HG03378 (cell line): ENCODE data around the gene USP47.
"Not testable (repeated sequence)": the region's sequence is repeated elsewhere in the genome, so short reads cannot be mapped to it uniquely, and the experiment has no call there.

Experiments
- ATAC-seq: cut with Tn5 transposase; IDR thresholded peaks from one replicate; pipeline ENCODE4 v1.9.1; 2021; ENCODE audit warnings: mild to moderate bottlenecking, moderate library complexity; ENCODE audit not compliant: unreplicated experiment

USP47 gene

GRCh38 chr11:11827272-11827671, 14.5 kb upstream of the USP47 start:
- ATAC-seq: no peak

GRCh38 chr11:11831406-11831805, 10.4 kb upstream of the USP47 start:
- not testable (repeated sequence) for ATAC-seq

GRCh38 chr11:11836676-11837231, 5.0 kb upstream of the USP47 start:
- no peak for ATAC-seq

GRCh38 chr11:11839718-11840117, 2.1 kb upstream of the USP47 start:
- no peak for ATAC-seq

GRCh38 chr11:11841116-11841722, 553 bp upstream of the USP47 start:
- ATAC-seq: peak; percentile 41

GRCh38 chr11:11842421-11843008, 743 bp downstream of the USP47 start:
- ATAC-seq: peak; percentile 47

- ATAC-seq: no peak
These were observed 1.4 kb downstream of the USP47 start for GRCh38 chr11:11843211-11843621.

GRCh38 chr11:11843642-11844041, 1.9 kb downstream of the USP47 start:
- no peak for ATAC-seq

GRCh38 chr11:11844272-11844671, 2.5 kb downstream of the USP47 start:
- no peak for ATAC-seq

GRCh38 chr11:11845071-11845470, 3.3 kb downstream of the USP47 start:
- ATAC-seq: no peak

- no peak for ATAC-seq
These were observed 3.8 kb downstream of the USP47 start for GRCh38 chr11:11845551-11845950.

GRCh38 chr11:11847082-11847481, 5.3 kb downstream of the USP47 start:
- ATAC-seq: no peak

GRCh38 chr11:11848891-11849746, 7.3 kb downstream of the USP47 start:
- peak; percentile 63 for ATAC-seq

- ATAC-seq: no peak
These were observed 8.9 kb downstream of the USP47 start for GRCh38 chr11:11850668-11851067.

GRCh38 chr11:11856638-11857037, 14.9 kb downstream of the USP47 start:
- ATAC-seq: peak; percentile 58

- ATAC-seq: no peak
These were observed 16.0 kb downstream of the USP47 start for GRCh38 chr11:11857769-11858168.

GRCh38 chr11:11858676-11859075, 16.9 kb downstream of the USP47 start:
- no peak for ATAC-seq

- ATAC-seq: no peak
These were observed 18.6 kb downstream of the USP47 start for GRCh38 chr11:11860103-11860979.

GRCh38 chr11:11862999-11863398, 21.2 kb downstream of the USP47 start:
- no peak for ATAC-seq

- ATAC-seq: no peak
These were observed 22.6 kb downstream of the USP47 start for GRCh38 chr11:11864332-11864731.

GRCh38 chr11:11864803-11865202, 23.0 kb downstream of the USP47 start:
- ATAC-seq: no peak
